ENCODE data around the gene DDRGK1.

DDRGK1 gene

DNA sequence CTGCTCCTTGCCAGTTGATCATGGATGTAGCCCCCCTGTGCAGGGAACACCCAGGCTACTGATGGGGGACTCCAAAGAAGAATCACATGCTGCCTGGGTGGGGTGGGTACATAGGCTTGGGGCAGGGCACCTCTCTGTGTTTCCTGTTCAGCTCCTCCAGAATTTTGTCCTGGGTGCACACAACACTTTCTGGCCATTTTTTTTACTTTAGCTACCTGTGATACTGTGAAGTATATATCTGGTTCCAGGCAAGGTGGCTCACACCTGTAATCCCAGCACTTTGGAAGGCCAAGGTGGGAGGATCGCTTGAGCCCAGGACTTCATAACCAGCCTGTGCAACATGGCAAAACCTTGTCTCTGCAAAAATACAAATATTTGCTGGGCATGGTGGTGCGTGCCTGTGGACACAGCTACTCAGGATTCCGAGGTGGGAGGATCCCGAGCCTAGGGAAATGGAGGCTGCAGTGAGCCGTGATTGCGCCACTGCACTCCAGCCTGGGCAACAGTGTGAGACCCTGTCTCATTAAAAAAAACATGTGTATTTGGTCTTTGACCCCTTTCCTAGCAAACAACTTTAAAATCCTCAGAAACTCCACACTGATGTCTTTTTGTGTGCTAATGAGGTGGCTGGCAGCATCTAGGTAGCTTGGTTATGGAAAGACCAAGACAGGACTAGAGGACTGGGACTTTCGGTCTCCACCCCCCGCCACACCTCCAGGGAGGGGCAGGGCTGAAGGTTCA is 20.4 kb upstream of the DDRGK1 start:
- no peaks in the 10 kb centered on the region for H3K79me2 ChIP-seq (ENCODE audit: insufficient read depth, low read length)
- H3K36me3 ChIP-seq (ENCODE audit: insufficient read depth, low read length), result peaks cover 6% of the 10 kb centered on the region; the same call in 1 of the 2 replicates
- H3K9ac ChIP-seq (ENCODE audit: low read depth, low read length, poor library complexity, severe bottlenecking), result no peak overlapping the region
- H2AFZ ChIP-seq (ENCODE audit: low read length), result no peak overlapping the region
- no peaks in the 10 kb centered on the region for H3K27me3 ChIP-seq (ENCODE audit: insufficient read depth, low read length, poor library complexity, severe bottlenecking)
- H4K20me1 ChIP-seq (ENCODE audit: insufficient read depth, low read length, poor library complexity, severe bottlenecking), result no peaks in the 10 kb centered on the region
- H3K4me1 ChIP-seq (ENCODE audit: insufficient read depth, low read length, poor library complexity, severe bottlenecking), result peaks cover 17% of the 10 kb centered on the region
- H3F3A ChIP-seq (ENCODE audit: low read depth), result no peaks in the 10 kb centered on the region
- H3K9me2 ChIP-seq (replicated peaks; ENCODE audit: low read depth, low read length), result no peaks in the 10 kb centered on the region
- TF ChIP-seq, protein P1, sequence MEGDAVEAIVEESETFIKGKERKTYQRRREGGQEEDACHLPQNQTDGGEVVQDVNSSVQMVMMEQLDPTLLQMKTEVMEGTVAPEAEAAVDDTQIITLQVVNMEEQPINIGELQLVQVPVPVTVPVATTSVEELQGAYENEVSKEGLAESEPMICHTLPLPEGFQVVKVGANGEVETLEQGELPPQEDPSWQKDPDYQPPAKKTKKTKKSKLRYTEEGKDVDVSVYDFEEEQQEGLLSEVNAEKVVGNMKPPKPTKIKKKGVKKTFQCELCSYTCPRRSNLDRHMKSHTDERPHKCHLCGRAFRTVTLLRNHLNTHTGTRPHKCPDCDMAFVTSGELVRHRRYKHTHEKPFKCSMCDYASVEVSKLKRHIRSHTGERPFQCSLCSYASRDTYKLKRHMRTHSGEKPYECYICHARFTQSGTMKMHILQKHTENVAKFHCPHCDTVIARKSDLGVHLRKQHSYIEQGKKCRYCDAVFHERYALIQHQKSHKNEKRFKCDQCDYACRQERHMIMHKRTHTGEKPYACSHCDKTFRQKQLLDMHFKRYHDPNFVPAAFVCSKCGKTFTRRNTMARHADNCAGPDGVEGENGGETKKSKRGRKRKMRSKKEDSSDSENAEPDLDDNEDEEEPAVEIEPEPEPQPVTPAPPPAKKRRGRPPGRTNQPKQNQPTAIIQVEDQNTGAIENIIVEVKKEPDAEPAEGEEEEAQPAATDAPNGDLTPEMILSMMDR (conservative IDR thresholded peaks at IDR 0.05; ENCODE audit: low read length), result no peak
- no peak for TF ChIP-seq EZH2phosphoT487 (IDR thresholded peaks at IDR 0.05; ENCODE audit: borderline replicate concordance)
- no peak overlapping the region for H3K4me2 ChIP-seq (ENCODE audit: low read depth, low read length, poor library complexity, severe bottlenecking)
- H3K4me3 ChIP-seq (ENCODE audit: low read length, poor library complexity, severe bottlenecking), result no peak overlapping the region
- H3K9me3 ChIP-seq (ENCODE audit: insufficient read depth, low read depth, low read length), result no peaks in the 10 kb centered on the region

DNA sequence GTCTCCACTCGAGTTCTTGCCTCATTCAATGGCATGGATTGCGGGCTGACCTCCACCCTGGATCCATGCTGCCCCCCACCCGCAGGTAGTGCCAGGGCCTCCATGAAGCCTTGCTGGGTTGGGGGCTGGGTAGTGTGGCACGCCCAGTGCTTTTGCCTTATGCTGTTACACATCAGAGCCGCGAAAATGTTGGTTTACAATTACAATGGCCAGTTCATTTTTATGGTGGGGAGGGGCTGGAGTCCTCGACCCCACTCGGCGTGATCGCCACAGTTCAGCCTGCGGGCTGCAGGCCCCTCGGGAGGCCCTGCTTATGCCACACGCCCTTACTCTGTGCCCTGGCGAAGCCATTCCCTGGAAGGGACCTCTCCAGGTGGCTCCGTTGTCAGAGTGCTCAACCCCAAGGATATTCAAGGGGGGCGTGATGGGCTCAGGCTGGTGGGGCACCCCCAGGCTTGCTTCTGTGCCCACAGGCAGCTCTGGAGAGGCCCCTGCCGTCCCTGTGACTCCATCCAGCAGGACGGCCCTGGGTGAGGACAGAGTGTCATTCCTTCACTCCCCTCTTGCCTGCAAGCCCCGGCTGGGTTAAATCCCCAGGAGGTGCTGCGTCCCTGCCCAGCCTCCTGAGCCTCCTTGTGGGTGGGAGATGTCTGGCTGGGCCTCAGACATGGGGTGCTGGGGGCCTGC is 19.7 kb upstream of the DDRGK1 start:
- no peaks in the 10 kb centered on the region for H3K9me2 ChIP-seq (replicated peaks; ENCODE audit: low read depth, low read length)
- no peaks in the 10 kb centered on the region for H3F3A ChIP-seq (ENCODE audit: low read depth)
- H3K4me2 ChIP-seq (ENCODE audit: low read depth, low read length, poor library complexity, severe bottlenecking), result no peak overlapping the region
- H2AFZ ChIP-seq (ENCODE audit: low read length), result no peak overlapping the region
- H3K4me1 ChIP-seq (ENCODE audit: insufficient read depth, low read length, poor library complexity, severe bottlenecking), result peaks cover 17% of the 10 kb centered on the region
- no peak for TF ChIP-seq EZH2phosphoT487 (IDR thresholded peaks at IDR 0.05; ENCODE audit: borderline replicate concordance)
- TF ChIP-seq, protein P1 (conservative IDR thresholded peaks at IDR 0.05; ENCODE audit: low read length), result no peak
- H3K9me3 ChIP-seq (ENCODE audit: insufficient read depth, low read depth, low read length), result no peaks in the 10 kb centered on the region
- H3K36me3 ChIP-seq (ENCODE audit: insufficient read depth, low read length), result peaks cover 6% of the 10 kb centered on the region; the same call in 1 of the 2 replicates
- H4K20me1 ChIP-seq (ENCODE audit: insufficient read depth, low read length, poor library complexity, severe bottlenecking), result no peaks in the 10 kb centered on the region
- no peak overlapping the region for H3K4me3 ChIP-seq (ENCODE audit: low read length, poor library complexity, severe bottlenecking)
- no peaks in the 10 kb centered on the region for H3K79me2 ChIP-seq (ENCODE audit: insufficient read depth, low read length)
- H3K27me3 ChIP-seq (ENCODE audit: insufficient read depth, low read length, poor library complexity, severe bottlenecking), result no peaks in the 10 kb centered on the region
- H3K9ac ChIP-seq (ENCODE audit: low read depth, low read length, poor library complexity, severe bottlenecking), result no peak overlapping the region

DNA sequence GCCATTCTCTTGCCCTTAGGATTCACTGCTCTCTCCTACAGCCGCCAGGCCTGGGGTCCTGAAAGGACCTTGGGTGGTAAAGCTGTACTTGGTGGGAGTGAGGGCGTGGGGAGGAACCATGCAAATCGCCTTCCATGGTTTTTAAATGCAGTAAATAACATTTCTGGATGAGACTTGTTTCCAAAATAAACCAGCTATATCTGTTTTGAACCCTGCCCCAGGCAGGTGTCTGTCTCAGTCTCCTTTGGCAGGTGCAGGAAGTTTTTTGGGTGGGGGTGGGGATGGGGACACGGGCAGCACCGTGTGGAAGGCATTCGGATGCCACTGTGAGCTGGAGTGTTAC is 19.1 kb upstream of the DDRGK1 start:
- Histone ChIP-seq H2AFZ (ENCODE audit: low read length) (no peak overlapping the region), H3K9me2 (replicated peaks; ENCODE audit: low read depth, low read length) (no peaks in the 10 kb centered on the region), H3K9me3 (ENCODE audit: insufficient read depth, low read depth, low read length) (no peaks in the 10 kb centered on the region), H3K9ac (ENCODE audit: low read depth, low read length, poor library complexity, severe bottlenecking) (peak overlapping the region; percentile 54), H3K36me3 (ENCODE audit: insufficient read depth, low read length) (peaks cover 6% of the 10 kb centered on the region; the same call in 1 of the 2 replicates), H3F3A (ENCODE audit: low read depth) (no peaks in the 10 kb centered on the region), H3K4me2 (ENCODE audit: low read depth, low read length, poor library complexity, severe bottlenecking) (peak overlapping the region; percentile 54), H3K4me1 (ENCODE audit: insufficient read depth, low read length, poor library complexity, severe bottlenecking) (peaks cover 17% of the 10 kb centered on the region), H3K27me3 (ENCODE audit: insufficient read depth, low read length, poor library complexity, severe bottlenecking) (no peaks in the 10 kb centered on the region), H3K79me2 (ENCODE audit: insufficient read depth, low read length) (no peaks in the 10 kb centered on the region), H4K20me1 (ENCODE audit: insufficient read depth, low read length, poor library complexity, severe bottlenecking) (no peaks in the 10 kb centered on the region), H3K4me3 (ENCODE audit: low read length, poor library complexity, severe bottlenecking) (no peak overlapping the region)
- TF ChIP-seq EZH2phosphoT487 (IDR thresholded peaks at IDR 0.05; ENCODE audit: borderline replicate concordance), result no peak
- TF ChIP-seq, protein P1 (conservative IDR thresholded peaks at IDR 0.05; ENCODE audit: low read length), result no peak

All from Loucy (cell line).